ENCODE results near the gene NMU.
"Not testable (repeated sequence)": the region's sequence is repeated elsewhere in the genome, so short reads cannot be mapped to it uniquely, and the experiment has no call there.

The NMU gene

GRCh38 chr4:55624063-55624462 is 12.0 kb downstream of the NMU start:
- DNase-seq (ENCODE audit: low read depth) = not testable (repeated sequence)

GRCh38 chr4:55618546-55619143 is 17.5 kb downstream of the NMU start:
- no peak for DNase-seq (ENCODE audit: low read depth)

- DNase-seq (ENCODE audit: low read depth) = no peak
These were observed 18.4 kb downstream of the NMU start for GRCh38 chr4:55617587-55618197.

- DNase-seq (ENCODE audit: low read depth) = no peak
These were observed 21.1 kb downstream of the NMU start for GRCh38 chr4:55615008-55615407.

- no peak for DNase-seq (ENCODE audit: low read depth)
These were observed 22.5 kb downstream of the NMU start for GRCh38 chr4:55613621-55614020.

- no peak for DNase-seq (ENCODE audit: low read depth)
These were observed 23.8 kb downstream of the NMU start for GRCh38 chr4:55612341-55612740.

GRCh38 chr4:55611358-55612059 is 24.6 kb downstream of the NMU start:
- no peak for DNase-seq (ENCODE audit: low read depth)

GRCh38 chr4:55610381-55610780 is 25.7 kb downstream of the NMU start:
- DNase-seq (ENCODE audit: low read depth) = no peak

- DNase-seq (ENCODE audit: low read depth) = no peak
These were observed 26.7 kb downstream of the NMU start for GRCh38 chr4:55609393-55609866.

GRCh38 chr4:55608591-55608990 is 27.5 kb downstream of the NMU start:
- no peak for DNase-seq (ENCODE audit: low read depth)

- no peak for DNase-seq (ENCODE audit: low read depth)
These were observed 31.1 kb downstream of the NMU start for GRCh38 chr4:55604996-55605395.

- no peak for DNase-seq (ENCODE audit: low read depth)
These were observed 35.5 kb downstream of the NMU start for GRCh38 chr4:55600640-55601039.

- DNase-seq (ENCODE audit: low read depth) = no peak
These were observed 37.5 kb downstream of the NMU start for GRCh38 chr4:55598641-55599040.

- no peak for DNase-seq (ENCODE audit: low read depth)
These were observed 44.1 kb downstream of the NMU start, which contains the start of gene PDCL2 for GRCh38 chr4:55592014-55592413. PDCL2 (minus strand) TSS chr4:55592245; CDS start chr4:55592109, 136 bp downstream.

- DNase-seq (ENCODE audit: low read depth) = no peak
These were observed 47.9 kb downstream of the NMU start for GRCh38 chr4:55588160-55588559.

GRCh38 chr4:55582773-55583172 is 53.3 kb downstream of the NMU start:
- DNase-seq (ENCODE audit: low read depth) = not testable (repeated sequence)

GRCh38 chr4:55578341-55579010 is 57.6 kb downstream of the NMU start:
- no peak for DNase-seq (ENCODE audit: low read depth)

- no peak for DNase-seq (ENCODE audit: low read depth)
These were observed 60.6 kb downstream of the NMU start for GRCh38 chr4:55575513-55575912.

GRCh38 chr4:55574252-55574651 is 61.8 kb downstream of the NMU start:
- DNase-seq (ENCODE audit: low read depth) = no peak

GRCh38 chr4:55571806-55572205 is 64.3 kb downstream of the NMU start:
- DNase-seq (ENCODE audit: low read depth) = no peak

- no peak for DNase-seq (ENCODE audit: low read depth)
These were observed 67.1 kb downstream of the NMU start for GRCh38 chr4:55568905-55569504.

- no peak for DNase-seq (ENCODE audit: low read depth)
These were observed 74.2 kb downstream of the NMU start for GRCh38 chr4:55561889-55562288.
